Neural cell (in vitro differentiated cells): ENCODE measurements around the gene TMPRSS4. TPM values are rescaled to one million over a fixed set of nuclear protein-coding genes. Genes with fewer than 3 reads are reported as not detected.

ENCODE experiments used
- H2AFZ ChIP-seq: fragments of 200-600, 300-800 bp; sonication (generic), shearing (Covaris generic); 2 replicates; pipeline ENCODE4 v1.6.0; 2014; ENCODE audit warnings: low read depth, mild to moderate bottlenecking, antibody characterized with exemption, low read length, moderate library complexity
- H3F3A ChIP-seq: fragments of 200-600 bp; shearing (Covaris generic); 2 replicates; pipeline ENCODE4 v1.6.1; 2016; ENCODE audit warnings: mild to moderate bottlenecking, moderate library complexity, mixed read lengths, antibody characterized with exemption, low read length; ENCODE audit not compliant: insufficient read depth, poor library complexity, severe bottlenecking
- H3K27ac ChIP-seq: fragments of 200-600, 300-800 bp; sonication (generic), shearing (Covaris generic); 2 replicates; pipeline ENCODE4 v1.5.1; 2014; ENCODE audit warnings: mild to moderate bottlenecking, low read length, moderate library complexity
- H3K27me3 ChIP-seq: fragments of 300-800, 200-600 bp; sonication (generic), shearing (Covaris generic); 2 replicates; pipeline ENCODE4 v1.6.0; 2014; ENCODE audit warnings: mild to moderate bottlenecking, low read depth, low read length, moderate library complexity; ENCODE audit not compliant: insufficient read depth
- H3K36me3 ChIP-seq: fragments of 300-800, 200-600 bp; sonication (generic), shearing (Covaris generic); 2 replicates; pipeline ENCODE4 v1.5.1; 2014; ENCODE audit warnings: mild to moderate bottlenecking, antibody characterized with exemption, low read length, moderate library complexity; ENCODE audit not compliant: insufficient read depth
- H3K4me2 ChIP-seq: fragments of 300-800, 200-600 bp; sonication (generic), shearing (Covaris generic); 2 replicates; pipeline ENCODE4 v1.6.0; 2014; ENCODE audit warnings: mild to moderate bottlenecking, low read length
- H3K4me3 ChIP-seq: fragments of 300-800, 200-600 bp; sonication (generic), shearing (Covaris generic); 2 replicates; pipeline ENCODE4 v1.5.1; 2014; ENCODE audit warnings: mild to moderate bottlenecking, low read length, moderate library complexity
- H3K79me2 ChIP-seq: fragments of 200-600 bp; shearing (Covaris generic); replicated peaks from 2 replicates; pipeline ENCODE4 v1.6.0; 2014; ENCODE audit warnings: mild to moderate bottlenecking, low read length, moderate library complexity; ENCODE audit not compliant: insufficient read depth
- H3K9ac ChIP-seq: fragments of 300-800, 200-600 bp; sonication (generic), shearing (Covaris generic); 2 replicates; pipeline ENCODE4 v1.6.1; 2016; ENCODE audit warnings: mild to moderate bottlenecking, low read length, mixed read lengths
- H3K9me2 ChIP-seq: fragments of 200-600 bp; shearing (Covaris generic); 2 replicates; pipeline ENCODE4 v1.6.1; 2016; ENCODE audit warnings: mild to moderate bottlenecking, low read length, mixed read lengths; ENCODE audit not compliant: insufficient read depth
- H3K9me3 ChIP-seq: fragments of 200-600, 300-800 bp; sonication (generic), shearing (Covaris generic); 2 replicates; pipeline ENCODE4 v1.6.1; 2016; ENCODE audit warnings: mild to moderate bottlenecking, mixed run types, low read length, moderate library complexity, mixed read lengths
- H4K20me1 ChIP-seq: fragments of 200-600 bp; shearing (Covaris generic); 2 replicates; pipeline ENCODE4 v1.6.1; 2016; ENCODE audit warnings: mild to moderate bottlenecking, mixed run types; ENCODE audit not compliant: insufficient read depth
- EP300 ChIP-seq: fragments of 450-650 bp; conservative IDR thresholded peaks from 2 replicates; pipeline ENCODE4 v1.6.1; 2014; ENCODE audit warnings: antibody characterized with exemption, mild to moderate bottlenecking, moderate library complexity; ENCODE audit not compliant: poor library complexity, severe bottlenecking
- EZH2 ChIP-seq: fragments of 200-600, 300-800 bp; shearing (Covaris generic), sonication (generic); IDR thresholded peaks from 2 replicates; pipeline ENCODE4 v1.6.1; 2014; ENCODE audit warnings: antibody characterized with exemption, low read length, borderline replicate concordance, mild to moderate bottlenecking; ENCODE audit not compliant: insufficient read depth, poor library complexity, severe bottlenecking
- MXI1 ChIP-seq: fragments of 450-650 bp; conservative IDR thresholded peaks from 2 replicates; pipeline ENCODE4 v1.6.1; 2014; ENCODE audit warnings: antibody characterized with exemption, mild to moderate bottlenecking; ENCODE audit not compliant: poor library complexity, severe bottlenecking
- POLR2AphosphoS5 ChIP-seq: IDR thresholded peaks from 2 replicates; pipeline ENCODE4 v1.6.1; 2012
- RAD21 ChIP-seq: fragments of 450-650 bp; conservative IDR thresholded peaks from 2 replicates; pipeline ENCODE4 v1.6.1; 2014; ENCODE audit warnings: antibody characterized with exemption, mild to moderate bottlenecking, moderate library complexity
- SMC3 ChIP-seq: fragments of 450-650 bp; conservative IDR thresholded peaks from 2 replicates; pipeline ENCODE4 v1.6.1; 2014; ENCODE audit warnings: antibody characterized with exemption, mild to moderate bottlenecking, moderate library complexity; ENCODE audit not compliant: poor library complexity
- TAF1 ChIP-seq: IDR thresholded peaks from 2 replicates; pipeline ENCODE4 v1.6.1; 2012; ENCODE audit warnings: low read depth
- polyA plus RNA-seq: library from polyadenylated mRNA; depleted of rRNA; stranded (reverse); fragments of >200 nt; gene quantifications from 2 replicates; pipeline ENCODE4 v1.2.3, GENCODE V29; 2014
- TF ChIP-seq, protein P1 (sequence below): IDR thresholded peaks from 2 replicates; pipeline ENCODE4 v1.6.1; 2012; ENCODE audit warnings: borderline replicate concordance
- TF ChIP-seq, protein P2 (sequence below): fragments of 450-650 bp; IDR thresholded peaks from 2 replicates; pipeline ENCODE4 v1.5.1; 2014; ENCODE audit warnings: antibody characterized with exemption, mild to moderate bottlenecking, moderate library complexity; ENCODE audit not compliant: poor library complexity, severe bottlenecking

TMPRSS4 gene
- polyA plus RNA-seq, 1 donor from 2014 or later: not detected

- H3K27me3 ChIP-seq: no peaks in the 10 kb centered on the region
- no peak overlapping the region for H3K27ac ChIP-seq
- H3K79me2 ChIP-seq: no peaks in the 10 kb centered on the region
- no peaks in the 10 kb centered on the region for H3K9me2 ChIP-seq
- no peak overlapping the region for H2AFZ ChIP-seq
- no peaks in the 10 kb centered on the region for H3K9me3 ChIP-seq
- no peak overlapping the region for H3K4me3 ChIP-seq
- H4K20me1 ChIP-seq: no peaks in the 10 kb centered on the region
- H3K36me3 ChIP-seq: no peaks in the 10 kb centered on the region
- no peak overlapping the region for H3K9ac ChIP-seq
- H3K4me2 ChIP-seq: no peak overlapping the region
- H3F3A ChIP-seq: no peaks in the 10 kb centered on the region
- no peak for TF ChIP-seq EZH2
- no peak for TF ChIP-seq MXI1
- TF ChIP-seq TAF1: no peak
- TF ChIP-seq, protein P1, sequence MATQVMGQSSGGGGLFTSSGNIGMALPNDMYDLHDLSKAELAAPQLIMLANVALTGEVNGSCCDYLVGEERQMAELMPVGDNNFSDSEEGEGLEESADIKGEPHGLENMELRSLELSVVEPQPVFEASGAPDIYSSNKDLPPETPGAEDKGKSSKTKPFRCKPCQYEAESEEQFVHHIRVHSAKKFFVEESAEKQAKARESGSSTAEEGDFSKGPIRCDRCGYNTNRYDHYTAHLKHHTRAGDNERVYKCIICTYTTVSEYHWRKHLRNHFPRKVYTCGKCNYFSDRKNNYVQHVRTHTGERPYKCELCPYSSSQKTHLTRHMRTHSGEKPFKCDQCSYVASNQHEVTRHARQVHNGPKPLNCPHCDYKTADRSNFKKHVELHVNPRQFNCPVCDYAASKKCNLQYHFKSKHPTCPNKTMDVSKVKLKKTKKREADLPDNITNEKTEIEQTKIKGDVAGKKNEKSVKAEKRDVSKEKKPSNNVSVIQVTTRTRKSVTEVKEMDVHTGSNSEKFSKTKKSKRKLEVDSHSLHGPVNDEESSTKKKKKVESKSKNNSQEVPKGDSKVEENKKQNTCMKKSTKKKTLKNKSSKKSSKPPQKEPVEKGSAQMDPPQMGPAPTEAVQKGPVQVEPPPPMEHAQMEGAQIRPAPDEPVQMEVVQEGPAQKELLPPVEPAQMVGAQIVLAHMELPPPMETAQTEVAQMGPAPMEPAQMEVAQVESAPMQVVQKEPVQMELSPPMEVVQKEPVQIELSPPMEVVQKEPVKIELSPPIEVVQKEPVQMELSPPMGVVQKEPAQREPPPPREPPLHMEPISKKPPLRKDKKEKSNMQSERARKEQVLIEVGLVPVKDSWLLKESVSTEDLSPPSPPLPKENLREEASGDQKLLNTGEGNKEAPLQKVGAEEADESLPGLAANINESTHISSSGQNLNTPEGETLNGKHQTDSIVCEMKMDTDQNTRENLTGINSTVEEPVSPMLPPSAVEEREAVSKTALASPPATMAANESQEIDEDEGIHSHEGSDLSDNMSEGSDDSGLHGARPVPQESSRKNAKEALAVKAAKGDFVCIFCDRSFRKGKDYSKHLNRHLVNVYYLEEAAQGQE: no peak
- TF ChIP-seq EP300: no peak
- TF ChIP-seq, protein P2, sequence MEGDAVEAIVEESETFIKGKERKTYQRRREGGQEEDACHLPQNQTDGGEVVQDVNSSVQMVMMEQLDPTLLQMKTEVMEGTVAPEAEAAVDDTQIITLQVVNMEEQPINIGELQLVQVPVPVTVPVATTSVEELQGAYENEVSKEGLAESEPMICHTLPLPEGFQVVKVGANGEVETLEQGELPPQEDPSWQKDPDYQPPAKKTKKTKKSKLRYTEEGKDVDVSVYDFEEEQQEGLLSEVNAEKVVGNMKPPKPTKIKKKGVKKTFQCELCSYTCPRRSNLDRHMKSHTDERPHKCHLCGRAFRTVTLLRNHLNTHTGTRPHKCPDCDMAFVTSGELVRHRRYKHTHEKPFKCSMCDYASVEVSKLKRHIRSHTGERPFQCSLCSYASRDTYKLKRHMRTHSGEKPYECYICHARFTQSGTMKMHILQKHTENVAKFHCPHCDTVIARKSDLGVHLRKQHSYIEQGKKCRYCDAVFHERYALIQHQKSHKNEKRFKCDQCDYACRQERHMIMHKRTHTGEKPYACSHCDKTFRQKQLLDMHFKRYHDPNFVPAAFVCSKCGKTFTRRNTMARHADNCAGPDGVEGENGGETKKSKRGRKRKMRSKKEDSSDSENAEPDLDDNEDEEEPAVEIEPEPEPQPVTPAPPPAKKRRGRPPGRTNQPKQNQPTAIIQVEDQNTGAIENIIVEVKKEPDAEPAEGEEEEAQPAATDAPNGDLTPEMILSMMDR: no peak
- no peak for TF ChIP-seq POLR2AphosphoS5
- no peak for TF ChIP-seq SMC3
- TF ChIP-seq RAD21: no peak
Measured at GRCh38 chr11:118067006-118067405, 9.9 kb upstream of the TMPRSS4 start.

GRCh38 chr11:118068206-118068944, 8.5 kb upstream of the TMPRSS4 start:
- TF ChIP-seq, protein P2: peak; percentile 10
- TF ChIP-seq EP300 (no peak), POLR2AphosphoS5 (no peak)
- Histone ChIP-seq H2AFZ (no peak overlapping the region), H3K4me3 (no peak overlapping the region), H3F3A (no peaks in the 10 kb centered on the region), H3K9me3 (no peaks in the 10 kb centered on the region), H3K79me2 (no peaks in the 10 kb centered on the region), H4K20me1 (no peaks in the 10 kb centered on the region), H3K9ac (no peak overlapping the region), H3K27ac (no peak overlapping the region), H3K27me3 (no peaks in the 10 kb centered on the region), H3K36me3 (no peaks in the 10 kb centered on the region), H3K4me2 (no peak overlapping the region), H3K9me2 (no peaks in the 10 kb centered on the region)
